HG02678 (cell line): ENCODE data around the gene SORBS1.

Experiments
- ATAC-seq: cut with Tn5 transposase; IDR thresholded peaks from one replicate; pipeline ENCODE4 v1.9.1; 2021; ENCODE audit warnings: mild to moderate bottlenecking, moderate library complexity; ENCODE audit not compliant: unreplicated experiment

SORBS1 gene

GRCh38 chr10:95279042-95279820 is 281.9 kb downstream of the SORBS1 start:
- ATAC-seq: no peak

- no peak for ATAC-seq
Measured at GRCh38 chr10:95278061-95278988, 282.8 kb downstream of the SORBS1 start.

- ATAC-seq: no peak
Measured at GRCh38 chr10:95277614-95278013, 283.6 kb downstream of the SORBS1 start.

GRCh38 chr10:95277201-95277570 is 284.0 kb downstream of the SORBS1 start:
- no peak for ATAC-seq

GRCh38 chr10:95276367-95277200 is 284.6 kb downstream of the SORBS1 start:
- ATAC-seq: no peak

- no peak for ATAC-seq
Measured at GRCh38 chr10:95275726-95276366, 285.3 kb downstream of the SORBS1 start.

- no peak for ATAC-seq
Measured at GRCh38 chr10:95273393-95274312, 287.5 kb downstream of the SORBS1 start.

GRCh38 chr10:95268438-95268837 is 292.7 kb downstream of the SORBS1 start:
- ATAC-seq: no peak

- no peak for ATAC-seq
Measured at GRCh38 chr10:95267251-95267650, 293.9 kb downstream of the SORBS1 start.

GRCh38 chr10:95266674-95267095 is 294.5 kb downstream of the SORBS1 start:
- peak; percentile 81 for ATAC-seq

- ATAC-seq: no peak
Measured at GRCh38 chr10:95265572-95265971, 295.6 kb downstream of the SORBS1 start.

GRCh38 chr10:95264227-95265051 is 296.7 kb downstream of the SORBS1 start:
- no peak for ATAC-seq

- ATAC-seq: no peak
Measured at GRCh38 chr10:95263864-95264226, 297.3 kb downstream of the SORBS1 start.

GRCh38 chr10:95262763-95263518 is 298.2 kb downstream of the SORBS1 start:
- no peak for ATAC-seq

- no peak for ATAC-seq
Measured at GRCh38 chr10:95261926-95262325, 299.2 kb downstream of the SORBS1 start.
